Neural cell (in vitro differentiated cells): ENCODE results near the gene TPSB2. TPM values are rescaled to one million over a fixed set of nuclear protein-coding genes. Genes with fewer than 3 reads are reported as not detected.

Experiments
- H2AFZ ChIP-seq: fragments of 200-600, 300-800 bp; sonication (generic), shearing (Covaris generic); 2 replicates; pipeline ENCODE4 v1.6.0; 2014; ENCODE audit warnings: low read depth, mild to moderate bottlenecking, antibody characterized with exemption, low read length, moderate library complexity
- H3F3A ChIP-seq: fragments of 200-600 bp; shearing (Covaris generic); 2 replicates; pipeline ENCODE4 v1.6.1; 2016; ENCODE audit warnings: mild to moderate bottlenecking, moderate library complexity, mixed read lengths, antibody characterized with exemption, low read length; ENCODE audit not compliant: insufficient read depth, poor library complexity, severe bottlenecking
- H3K27ac ChIP-seq: fragments of 200-600, 300-800 bp; sonication (generic), shearing (Covaris generic); 2 replicates; pipeline ENCODE4 v1.5.1; 2014; ENCODE audit warnings: mild to moderate bottlenecking, low read length, moderate library complexity
- H3K27me3 ChIP-seq: fragments of 300-800, 200-600 bp; sonication (generic), shearing (Covaris generic); 2 replicates; pipeline ENCODE4 v1.6.0; 2014; ENCODE audit warnings: mild to moderate bottlenecking, low read depth, low read length, moderate library complexity; ENCODE audit not compliant: insufficient read depth
- H3K36me3 ChIP-seq: fragments of 300-800, 200-600 bp; sonication (generic), shearing (Covaris generic); 2 replicates; pipeline ENCODE4 v1.5.1; 2014; ENCODE audit warnings: mild to moderate bottlenecking, antibody characterized with exemption, low read length, moderate library complexity; ENCODE audit not compliant: insufficient read depth
- H3K4me2 ChIP-seq: fragments of 300-800, 200-600 bp; sonication (generic), shearing (Covaris generic); 2 replicates; pipeline ENCODE4 v1.6.0; 2014; ENCODE audit warnings: mild to moderate bottlenecking, low read length
- H3K4me3 ChIP-seq: fragments of 300-800, 200-600 bp; sonication (generic), shearing (Covaris generic); 2 replicates; pipeline ENCODE4 v1.5.1; 2014; ENCODE audit warnings: mild to moderate bottlenecking, low read length, moderate library complexity
- H3K79me2 ChIP-seq: fragments of 200-600 bp; shearing (Covaris generic); replicated peaks from 2 replicates; pipeline ENCODE4 v1.6.0; 2014; ENCODE audit warnings: mild to moderate bottlenecking, low read length, moderate library complexity; ENCODE audit not compliant: insufficient read depth
- H3K9ac ChIP-seq: fragments of 300-800, 200-600 bp; sonication (generic), shearing (Covaris generic); 2 replicates; pipeline ENCODE4 v1.6.1; 2016; ENCODE audit warnings: mild to moderate bottlenecking, low read length, mixed read lengths
- H3K9me2 ChIP-seq: fragments of 200-600 bp; shearing (Covaris generic); 2 replicates; pipeline ENCODE4 v1.6.1; 2016; ENCODE audit warnings: mild to moderate bottlenecking, low read length, mixed read lengths; ENCODE audit not compliant: insufficient read depth
- H3K9me3 ChIP-seq: fragments of 200-600, 300-800 bp; sonication (generic), shearing (Covaris generic); 2 replicates; pipeline ENCODE4 v1.6.1; 2016; ENCODE audit warnings: mild to moderate bottlenecking, mixed run types, low read length, moderate library complexity, mixed read lengths
- H4K20me1 ChIP-seq: fragments of 200-600 bp; shearing (Covaris generic); 2 replicates; pipeline ENCODE4 v1.6.1; 2016; ENCODE audit warnings: mild to moderate bottlenecking, mixed run types; ENCODE audit not compliant: insufficient read depth
- CTCF ChIP-seq: fragments of 450-650 bp; IDR thresholded peaks from 2 replicates; pipeline ENCODE4 v1.5.1; 2014; ENCODE audit warnings: antibody characterized with exemption, mild to moderate bottlenecking, moderate library complexity; ENCODE audit not compliant: poor library complexity, severe bottlenecking
- EP300 ChIP-seq: fragments of 450-650 bp; conservative IDR thresholded peaks from 2 replicates; pipeline ENCODE4 v1.6.1; 2014; ENCODE audit warnings: antibody characterized with exemption, mild to moderate bottlenecking, moderate library complexity; ENCODE audit not compliant: poor library complexity, severe bottlenecking
- EZH2 ChIP-seq: fragments of 200-600, 300-800 bp; shearing (Covaris generic), sonication (generic); IDR thresholded peaks from 2 replicates; pipeline ENCODE4 v1.6.1; 2014; ENCODE audit warnings: antibody characterized with exemption, low read length, borderline replicate concordance, mild to moderate bottlenecking; ENCODE audit not compliant: insufficient read depth, poor library complexity, severe bottlenecking
- MXI1 ChIP-seq: fragments of 450-650 bp; conservative IDR thresholded peaks from 2 replicates; pipeline ENCODE4 v1.6.1; 2014; ENCODE audit warnings: antibody characterized with exemption, mild to moderate bottlenecking; ENCODE audit not compliant: poor library complexity, severe bottlenecking
- POLR2AphosphoS5 ChIP-seq: IDR thresholded peaks from 2 replicates; pipeline ENCODE4 v1.6.1; 2012
- RAD21 ChIP-seq: fragments of 450-650 bp; conservative IDR thresholded peaks from 2 replicates; pipeline ENCODE4 v1.6.1; 2014; ENCODE audit warnings: antibody characterized with exemption, mild to moderate bottlenecking, moderate library complexity
- REST ChIP-seq: IDR thresholded peaks from 2 replicates; pipeline ENCODE4 v1.6.1; 2012; ENCODE audit warnings: borderline replicate concordance
- SMC3 ChIP-seq: fragments of 450-650 bp; conservative IDR thresholded peaks from 2 replicates; pipeline ENCODE4 v1.6.1; 2014; ENCODE audit warnings: antibody characterized with exemption, mild to moderate bottlenecking, moderate library complexity; ENCODE audit not compliant: poor library complexity
- TAF1 ChIP-seq: IDR thresholded peaks from 2 replicates; pipeline ENCODE4 v1.6.1; 2012; ENCODE audit warnings: low read depth
- polyA plus RNA-seq: library from polyadenylated mRNA; depleted of rRNA; stranded (reverse); fragments of >200 nt; gene quantifications from 2 replicates; pipeline ENCODE4 v1.2.3, GENCODE V29; 2014

The TPSB2 gene
- polyA plus RNA-seq, 1 donor from 2014 or later, result not detected

- H3K4me2 ChIP-seq, result no peak overlapping the region
- no peaks in the 10 kb centered on the region for H3K27me3 ChIP-seq
- H3F3A ChIP-seq, result no peaks in the 10 kb centered on the region
- no peaks in the 10 kb centered on the region for H3K9me2 ChIP-seq
- no peak overlapping the region for H2AFZ ChIP-seq
- no peak overlapping the region for H3K27ac ChIP-seq
- H3K9ac ChIP-seq, result no peak overlapping the region
- H3K4me3 ChIP-seq, result no peak overlapping the region
- no peaks in the 10 kb centered on the region for H4K20me1 ChIP-seq
- no peaks in the 10 kb centered on the region for H3K79me2 ChIP-seq
- no peaks in the 10 kb centered on the region for H3K9me3 ChIP-seq
- TF ChIP-seq TAF1 (no peak), POLR2AphosphoS5 (no peak), EZH2 (no peak)
- H3K36me3 ChIP-seq, result no peaks in the 10 kb centered on the region
Observed at GRCh38 chr16:1195393-1195666, 34.7 kb downstream of the TPSB2 start.

GRCh38 chr16:1194665-1195392 lies 35.2 kb downstream of the TPSB2 start:
- Histone ChIP-seq H3K9me3 (no peaks in the 10 kb centered on the region), H4K20me1 (no peaks in the 10 kb centered on the region), H3K27ac (no peak overlapping the region), H3F3A (no peaks in the 10 kb centered on the region), H3K4me3 (no peak overlapping the region), H3K9me2 (no peaks in the 10 kb centered on the region), H3K79me2 (no peaks in the 10 kb centered on the region), H3K36me3 (no peaks in the 10 kb centered on the region), H3K4me2 (no peak overlapping the region), H3K9ac (no peak overlapping the region), H3K27me3 (no peaks in the 10 kb centered on the region), H2AFZ (no peak overlapping the region)
- TF ChIP-seq RAD21 (peak; percentile 76), REST (no peak), MXI1 (no peak), SMC3 (peak; percentile 84), CTCF (peak; percentile 72), POLR2AphosphoS5 (no peak), EP300 (no peak), EZH2 (no peak), TAF1 (no peak)
